ENCODE measurements around the gene CDK5RAP2.

CDK5RAP2 gene

GRCh38 chr9:120568816-120569215 is 11.2 kb downstream of the CDK5RAP2 start:
- no peak overlapping the region for H4K91ac ChIP-seq (ENCODE audit: low read depth, low read length, poor library complexity)
- DNase-seq (ENCODE audit: low spot score) = no peak
- H3K23ac ChIP-seq (ENCODE audit: low read depth, low read length, poor library complexity) = no peak overlapping the region
- no peak overlapping the region for H2AK5ac ChIP-seq (ENCODE audit: low read depth, low read length)
- H3K4ac ChIP-seq (ENCODE audit: low read length) = no peak overlapping the region
- no peak overlapping the region for H4K8ac ChIP-seq (ENCODE audit: low read depth, low read length)
- no peak overlapping the region for H3K9ac ChIP-seq (ENCODE audit: low read depth, low read length, poor library complexity)
- H3K27ac ChIP-seq (replicated peaks; ENCODE audit: low read length) = no peak overlapping the region
- no peaks in the 10 kb centered on the region for H3K4me1 ChIP-seq (ENCODE audit: control insufficient read depth in 2 of 2, insufficient read depth in 1 of 2, low read depth in 1 of 2, low read length in 2 of 2)
- H3K4me3 ChIP-seq (ENCODE audit: low read length in 2 of 2) = no peak overlapping the region
- H3K27me3 ChIP-seq (ENCODE audit: control insufficient read depth in 3 of 3, insufficient read depth in 3 of 3, low read depth in 1 of 3, low read length in 3 of 3) = no peaks in the 10 kb centered on the region
- H2BK15ac ChIP-seq (ENCODE audit: low read length) = no peak overlapping the region
- WGBS, 2 donors (ENCODE audit: extremely low coverage in 2 of 2, insufficient read length in 2 of 2, insufficient replicate concordance in 1 of 2) = no CpG with 5 or more reads among the region's 5 CpGs
- no peak overlapping the region for H3K14ac ChIP-seq (ENCODE audit: low read length)
- H2BK5ac ChIP-seq (ENCODE audit: low read length) = no peak overlapping the region
- no peak overlapping the region for H3K4me2 ChIP-seq (ENCODE audit: insufficient read depth, low read length, poor library complexity, severe bottlenecking)
- no peaks in the 10 kb centered on the region for H3K9me3 ChIP-seq (replicated peaks in 1 of 2; ENCODE audit: control insufficient read depth in 2 of 2, insufficient read depth in 1 of 2, low read depth in 1 of 2, low read length in 2 of 2)
- H3K18ac ChIP-seq (ENCODE audit: low read length) = no peak overlapping the region
- peaks cover 4% of the 10 kb centered on the region for H3K79me1 ChIP-seq (ENCODE audit: low read depth, low read length)
- H2AFZ ChIP-seq (ENCODE audit: low read length) = no peak overlapping the region
- no peak overlapping the region for H2BK12ac ChIP-seq (ENCODE audit: low read length)
- H3K36me3 ChIP-seq (replicated peaks in 1 of 2; ENCODE audit: control insufficient read depth in 2 of 2, insufficient read depth in 2 of 2, low read length in 2 of 2) = peaks cover 45 to 90% of the 10 kb centered on the region in 2 donors
- no peak overlapping the region for H2BK120ac ChIP-seq (ENCODE audit: low read depth, low read length)

GRCh38 chr9:120567874-120568273 is 12.1 kb downstream of the CDK5RAP2 start:
- no peak overlapping the region for H2BK15ac ChIP-seq (ENCODE audit: low read length)
- DNase-seq (ENCODE audit: low spot score) = no peak

GRCh38 chr9:120567081-120567480 is 12.9 kb downstream of the CDK5RAP2 start:
- Histone ChIP-seq H3K4me2 (ENCODE audit: insufficient read depth, low read length, poor library complexity, severe bottlenecking) (no peak overlapping the region), H3K9me3 (replicated peaks in 1 of 2; ENCODE audit: control insufficient read depth in 2 of 2, insufficient read depth in 1 of 2, low read depth in 1 of 2, low read length in 2 of 2) (no peaks in the 10 kb centered on the region), H2BK5ac (ENCODE audit: low read length) (no peak overlapping the region), H3K36me3 (replicated peaks in 1 of 2; ENCODE audit: control insufficient read depth in 2 of 2, insufficient read depth in 2 of 2, low read length in 2 of 2) (peaks cover 49 to 98% of the 10 kb centered on the region in 2 donors), H4K91ac (ENCODE audit: low read depth, low read length, poor library complexity) (no peak overlapping the region), H3K18ac (ENCODE audit: low read length) (no peak overlapping the region), H3K27me3 (ENCODE audit: control insufficient read depth in 3 of 3, insufficient read depth in 3 of 3, low read depth in 1 of 3, low read length in 3 of 3) (no peaks in the 10 kb centered on the region), H3K4ac (ENCODE audit: low read length) (no peak overlapping the region), H2AK5ac (ENCODE audit: low read depth, low read length) (no peak overlapping the region), H4K8ac (ENCODE audit: low read depth, low read length) (no peak overlapping the region), H2BK15ac (ENCODE audit: low read length) (no peak overlapping the region), H2BK12ac (ENCODE audit: low read length) (no peak overlapping the region), H3K14ac (ENCODE audit: low read length) (no peak overlapping the region), H3K27ac (replicated peaks; ENCODE audit: low read length) (no peak overlapping the region), H2AFZ (ENCODE audit: low read length) (no peak overlapping the region), H3K4me1 (ENCODE audit: control insufficient read depth in 2 of 2, insufficient read depth in 1 of 2, low read depth in 1 of 2, low read length in 2 of 2) (no peaks in the 10 kb centered on the region), H3K4me3 (ENCODE audit: low read length in 2 of 2) (no peak overlapping the region), H3K79me1 (ENCODE audit: low read depth, low read length) (peaks cover 5% of the 10 kb centered on the region), H3K23ac (ENCODE audit: low read depth, low read length, poor library complexity) (no peak overlapping the region), H2BK120ac (ENCODE audit: low read depth, low read length) (no peak overlapping the region), H3K9ac (ENCODE audit: low read depth, low read length, poor library complexity) (no peak overlapping the region)
- WGBS, 2 donors (ENCODE audit: extremely low coverage in 2 of 2, insufficient read length in 2 of 2, insufficient replicate concordance in 1 of 2) = no CpG with 5 or more reads among the region's 3 CpGs
- no peak for DNase-seq (ENCODE audit: low spot score)

More at GRCh38 chr9:120567874-120568273, 12.1 kb downstream of the CDK5RAP2 start:
- no peaks in the 10 kb centered on the region for H3K27me3 ChIP-seq (ENCODE audit: control insufficient read depth in 3 of 3, insufficient read depth in 3 of 3, low read depth in 1 of 3, low read length in 3 of 3)
- H3K23ac ChIP-seq (ENCODE audit: low read depth, low read length, poor library complexity) = no peak overlapping the region
- H2BK120ac ChIP-seq (ENCODE audit: low read depth, low read length) = no peak overlapping the region
- no peaks in the 10 kb centered on the region for H3K9me3 ChIP-seq (replicated peaks in 1 of 2; ENCODE audit: control insufficient read depth in 2 of 2, insufficient read depth in 1 of 2, low read depth in 1 of 2, low read length in 2 of 2)
- H2BK12ac ChIP-seq (ENCODE audit: low read length) = no peak overlapping the region
- peaks cover 5% of the 10 kb centered on the region for H3K79me1 ChIP-seq (ENCODE audit: low read depth, low read length)
- no peak overlapping the region for H2AFZ ChIP-seq (ENCODE audit: low read length)
- no peaks in the 10 kb centered on the region for H3K4me1 ChIP-seq (ENCODE audit: control insufficient read depth in 2 of 2, insufficient read depth in 1 of 2, low read depth in 1 of 2, low read length in 2 of 2)
- H2BK5ac ChIP-seq (ENCODE audit: low read length) = no peak overlapping the region
- H3K14ac ChIP-seq (ENCODE audit: low read length) = no peak overlapping the region
- no peak overlapping the region for H3K4me3 ChIP-seq (ENCODE audit: low read length in 2 of 2)
- H3K27ac ChIP-seq (replicated peaks; ENCODE audit: low read length) = no peak overlapping the region
- no CpG with 5 or more reads among the region's 4 CpGs for WGBS, 2 donors (ENCODE audit: extremely low coverage in 2 of 2, insufficient read length in 2 of 2, insufficient replicate concordance in 1 of 2)
- no peak overlapping the region for H4K91ac ChIP-seq (ENCODE audit: low read depth, low read length, poor library complexity)
- no peak overlapping the region for H4K8ac ChIP-seq (ENCODE audit: low read depth, low read length)
- H3K4me2 ChIP-seq (ENCODE audit: insufficient read depth, low read length, poor library complexity, severe bottlenecking) = no peak overlapping the region
- H3K36me3 ChIP-seq (replicated peaks in 1 of 2; ENCODE audit: control insufficient read depth in 2 of 2, insufficient read depth in 2 of 2, low read length in 2 of 2) = peaks cover 48 to 99% of the 10 kb centered on the region in 2 donors
- no peak overlapping the region for H3K18ac ChIP-seq (ENCODE audit: low read length)
- no peak overlapping the region for H3K4ac ChIP-seq (ENCODE audit: low read length)
- no peak overlapping the region for H3K9ac ChIP-seq (ENCODE audit: low read depth, low read length, poor library complexity)
- no peak overlapping the region for H2AK5ac ChIP-seq (ENCODE audit: low read depth, low read length)

- Histone ChIP-seq H2BK12ac (ENCODE audit: low read length) (no peak overlapping the region), H2BK5ac (ENCODE audit: low read length) (no peak overlapping the region), H2BK15ac (ENCODE audit: low read length) (no peak overlapping the region), H2AFZ (ENCODE audit: low read length) (no peak overlapping the region), H3K79me1 (ENCODE audit: low read depth, low read length) (peaks cover 5% of the 10 kb centered on the region), H3K4ac (ENCODE audit: low read length) (no peak overlapping the region), H3K4me2 (ENCODE audit: insufficient read depth, low read length, poor library complexity, severe bottlenecking) (no peak overlapping the region), H3K27me3 (ENCODE audit: control insufficient read depth in 3 of 3, insufficient read depth in 3 of 3, low read depth in 1 of 3, low read length in 3 of 3) (no peaks in the 10 kb centered on the region), H3K18ac (ENCODE audit: low read length) (no peak overlapping the region), H3K9me3 (replicated peaks in 1 of 2; ENCODE audit: control insufficient read depth in 2 of 2, insufficient read depth in 1 of 2, low read depth in 1 of 2, low read length in 2 of 2) (no peaks in the 10 kb centered on the region), H3K4me3 (ENCODE audit: low read length in 2 of 2) (no peak overlapping the region), H3K14ac (ENCODE audit: low read length) (no peak overlapping the region), H4K91ac (ENCODE audit: low read depth, low read length, poor library complexity) (no peak overlapping the region), H3K4me1 (ENCODE audit: control insufficient read depth in 2 of 2, insufficient read depth in 1 of 2, low read depth in 1 of 2, low read length in 2 of 2) (no peaks in the 10 kb centered on the region), H2BK120ac (ENCODE audit: low read depth, low read length) (no peak overlapping the region), H4K8ac (ENCODE audit: low read depth, low read length) (no peak overlapping the region), H2AK5ac (ENCODE audit: low read depth, low read length) (no peak overlapping the region), H3K36me3 (replicated peaks in 1 of 2; ENCODE audit: control insufficient read depth in 2 of 2, insufficient read depth in 2 of 2, low read length in 2 of 2) (peaks cover 31 to 94% of the 10 kb centered on the region in 2 donors), H3K27ac (replicated peaks; ENCODE audit: low read length) (no peak overlapping the region), H3K23ac (ENCODE audit: low read depth, low read length, poor library complexity) (no peak overlapping the region), H3K9ac (ENCODE audit: low read depth, low read length, poor library complexity) (no peak overlapping the region)
- no CpG with 5 or more reads among the region's 3 CpGs for whole genome bisulfite sequencing, 2 donors (ENCODE audit: extremely low coverage in 2 of 2, insufficient read length in 2 of 2, insufficient replicate concordance in 1 of 2)
- DNase-seq (ENCODE audit: low spot score) = no peak
These were observed 15.4 kb downstream of the CDK5RAP2 start for GRCh38 chr9:120564589-120564988.
